B cell (primary cell): ENCODE data around the gene SLC16A7.

Experiments used
- CTCF ChIP-seq: fragments of 200-600 bp; IDR thresholded peaks from one replicate; pipeline ENCODE4 v1.8.0; 2022; ENCODE audit warnings: antibody characterized with exemption, mild to moderate bottlenecking
- EZH2 ChIP-seq: IDR thresholded peaks from 2 replicates; pipeline ENCODE4 v1.6.1; 2012; ENCODE audit warnings: borderline replicate concordance, low read depth, mild to moderate bottlenecking, moderate library complexity, low read length; ENCODE audit not compliant: insufficient read depth, poor library complexity, severe bottlenecking

DNA sequence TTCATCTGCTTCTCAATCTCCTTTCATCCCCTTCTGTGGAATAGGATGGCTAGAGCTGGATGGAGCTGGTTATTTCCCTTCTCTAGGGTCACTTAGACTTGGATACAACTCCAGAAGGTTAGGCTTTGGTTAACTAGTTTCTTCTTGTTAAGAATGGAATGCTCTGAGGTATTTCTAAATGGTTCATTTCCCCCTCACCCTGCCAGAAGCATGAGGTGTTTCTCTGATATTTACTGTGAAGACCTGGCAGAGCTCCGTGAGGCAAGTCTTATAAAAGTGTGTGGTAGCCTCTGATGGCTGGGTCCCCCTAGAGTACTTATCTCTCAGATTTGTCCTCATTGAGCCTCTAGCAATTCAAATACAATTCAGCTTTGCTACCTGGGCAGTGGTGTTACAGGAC lies 207.9 kb downstream of the SLC16A7 start:
- TF ChIP-seq CTCF (no peak), EZH2 (no peak)
